NOMO-1 treated with dmso at 0.1 percent for 144 hours (cell line): Measurements from ENCODE around the gene DNAH9.
"Not testable (repeated sequence)": the region's sequence is repeated elsewhere in the genome, so short reads cannot be mapped to it uniquely, and the experiment has no call there.

Experiments used
- DNase-seq: peaks from one replicate; lab custom pipeline; 2025; ENCODE audit not compliant: unreplicated experiment; lab: John Stamatoyannopoulos, UW

The DNAH9 gene

GRCh38 chr17:11954936-11955335 is 356.7 kb downstream of the DNAH9 start:
- no peak for DNase-seq

DNA sequence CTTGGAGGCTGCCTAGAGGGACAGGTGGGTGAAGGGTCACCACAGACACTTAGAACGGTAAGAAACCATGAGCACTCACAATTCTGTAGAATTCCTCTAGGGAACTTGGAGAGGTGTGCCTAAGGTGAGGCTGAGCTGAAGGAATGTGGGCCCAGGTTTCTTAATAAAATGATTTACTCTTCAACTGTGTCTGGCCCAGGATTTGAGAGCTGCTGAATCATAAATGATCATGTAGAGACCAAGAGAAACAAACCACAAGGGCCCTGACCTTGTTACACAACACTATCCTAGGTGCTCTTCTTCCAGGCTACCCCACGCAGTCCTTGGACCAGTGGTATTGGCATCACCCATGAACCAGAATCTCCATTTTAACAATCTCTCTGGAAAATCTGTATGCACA is 371.3 kb downstream of the DNAH9 start:
- no peak for DNase-seq

DNA sequence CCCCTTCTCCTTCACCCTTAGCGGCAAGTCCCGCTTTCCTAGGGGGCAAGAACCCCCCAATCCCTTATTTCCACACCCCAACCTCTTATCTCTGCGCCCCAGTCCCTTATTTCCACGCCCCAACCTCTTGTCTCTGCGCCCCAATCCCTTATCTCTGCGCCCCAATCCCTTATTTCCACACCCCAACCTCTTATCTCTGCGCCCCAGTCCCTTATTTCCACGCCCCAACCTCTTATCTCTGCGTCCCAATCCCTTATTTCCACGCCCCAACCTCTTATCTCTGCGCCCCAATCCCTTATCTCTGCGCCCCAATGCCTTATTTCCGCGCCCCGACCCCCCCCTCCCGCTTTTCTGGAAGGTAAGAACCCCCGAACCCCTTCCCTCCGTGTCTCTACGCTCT is 374.5 kb downstream of the DNAH9 start:
- DNase-seq: not testable (repeated sequence)

GRCh38 chr17:11979795-11980194 is 381.5 kb downstream of the DNAH9 start:
- no peak for DNase-seq

GRCh38 chr17:11980813-11981212 is 382.5 kb downstream of the DNAH9 start:
- no peak for DNase-seq

DNA sequence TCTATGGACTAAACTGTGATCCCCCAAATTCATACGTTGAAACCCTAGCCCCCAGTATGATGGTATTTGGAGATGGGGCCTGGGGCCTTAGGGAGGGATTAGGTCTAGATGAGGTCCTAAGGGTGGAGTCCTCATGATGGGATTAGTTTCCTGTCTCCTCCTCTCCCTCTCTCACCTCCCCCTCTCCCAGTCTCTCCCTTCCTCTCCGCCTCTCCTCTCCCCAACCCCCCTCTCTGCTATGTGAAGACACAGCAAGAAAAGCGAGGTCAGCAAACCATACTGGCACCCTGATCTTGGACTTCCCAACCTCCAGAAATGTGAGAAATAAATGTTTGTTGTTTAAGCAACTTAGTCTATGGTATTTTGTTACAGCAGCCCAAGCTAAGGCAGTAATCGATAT is 383.6 kb downstream of the DNAH9 start:
- DNase-seq: no peak

DNA sequence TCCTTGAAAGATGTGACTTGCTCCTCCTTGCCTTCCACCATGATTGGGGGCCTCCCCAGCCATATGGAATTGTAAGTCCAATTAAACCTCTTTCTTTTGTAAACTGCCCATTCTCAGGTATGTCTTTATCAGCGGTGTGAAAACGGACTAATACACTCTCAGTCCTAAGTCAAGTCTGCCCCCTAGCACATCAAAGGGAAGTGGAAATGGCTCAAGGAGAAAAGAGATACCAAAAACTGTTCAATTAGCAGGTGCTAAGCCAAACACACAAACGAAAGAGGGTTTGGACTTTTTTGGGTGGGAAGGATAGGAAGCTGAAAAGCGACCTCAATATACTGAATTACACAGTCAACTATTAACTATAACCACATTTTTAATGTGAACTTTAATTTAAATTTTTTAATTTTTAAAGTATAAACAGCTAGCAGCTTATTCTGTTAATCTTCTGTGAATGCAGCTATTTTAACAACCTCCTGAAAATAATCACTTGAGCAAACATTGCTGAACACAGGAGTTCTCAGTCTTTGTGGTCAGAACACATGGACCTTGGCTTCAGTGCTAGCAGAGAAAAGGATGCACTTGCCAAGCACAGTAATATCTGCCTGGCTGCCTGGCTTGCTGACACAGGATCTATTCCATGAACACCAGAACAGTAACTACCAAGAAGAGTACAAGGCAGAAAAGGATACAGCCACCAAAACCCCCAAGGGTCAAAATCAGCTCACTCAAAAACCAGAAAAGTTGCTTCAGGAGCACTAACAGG is 388.1 kb downstream of the DNAH9 start:
- DNase-seq: no peak

- no peak for DNase-seq
Observed at GRCh38 chr17:11986942-11987329, 388.7 kb downstream of the DNAH9 start.

DNA sequence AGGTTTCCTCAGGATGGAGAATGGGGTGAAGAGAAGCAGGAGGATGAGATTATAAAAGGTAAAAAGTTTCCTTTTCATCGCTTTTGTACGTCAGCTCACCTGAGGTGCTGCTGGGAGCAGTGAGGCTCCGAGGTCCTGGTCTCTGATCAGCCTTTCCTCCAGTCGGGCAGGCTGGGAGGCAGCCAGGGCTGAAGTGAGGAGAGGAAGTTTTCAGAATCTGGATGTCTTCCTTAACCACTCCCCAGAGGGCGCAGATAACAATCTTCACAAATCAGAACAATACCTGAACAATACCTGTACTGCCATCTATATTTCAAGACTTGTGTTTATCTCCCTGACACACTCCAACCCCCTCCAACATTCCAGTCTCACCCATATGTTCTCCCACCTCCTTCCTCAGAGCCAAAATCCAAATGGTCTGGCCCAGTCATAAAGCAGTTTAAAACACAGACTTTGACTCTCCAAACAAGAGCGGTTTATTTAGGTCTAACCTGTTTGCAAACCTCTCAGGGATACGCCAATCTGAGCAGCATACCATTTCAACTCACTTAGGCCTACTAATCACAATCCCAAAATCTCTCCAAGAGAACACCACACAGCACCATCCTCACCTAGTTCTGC is 392.2 kb downstream of the DNAH9 start:
- no peak for DNase-seq

- DNase-seq: no peak
Observed at GRCh38 chr17:11991461-11991860, 393.2 kb downstream of the DNAH9 start.

DNA sequence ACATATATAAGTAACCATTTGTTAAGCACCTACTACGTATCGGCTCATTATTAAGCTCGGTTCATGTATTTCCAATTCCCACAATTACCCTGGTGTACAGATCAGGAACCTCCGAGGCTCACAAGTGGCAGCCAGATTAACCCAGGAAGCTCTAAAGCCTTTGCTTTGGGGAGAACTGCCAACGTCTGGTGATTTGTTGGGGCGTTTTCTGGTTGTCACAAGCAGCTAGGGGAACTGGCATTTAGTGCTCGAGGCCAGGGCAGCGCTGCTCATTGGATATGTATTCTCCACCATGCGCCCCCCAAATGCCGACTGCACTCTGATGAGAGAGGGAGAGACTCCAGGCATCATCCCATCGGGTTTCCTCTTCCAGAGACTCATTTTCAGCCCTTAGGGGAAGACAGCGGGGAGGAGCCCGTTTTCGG is 398.5 kb downstream of the DNAH9 start:
- peak; percentile 37 for DNase-seq

DNA sequence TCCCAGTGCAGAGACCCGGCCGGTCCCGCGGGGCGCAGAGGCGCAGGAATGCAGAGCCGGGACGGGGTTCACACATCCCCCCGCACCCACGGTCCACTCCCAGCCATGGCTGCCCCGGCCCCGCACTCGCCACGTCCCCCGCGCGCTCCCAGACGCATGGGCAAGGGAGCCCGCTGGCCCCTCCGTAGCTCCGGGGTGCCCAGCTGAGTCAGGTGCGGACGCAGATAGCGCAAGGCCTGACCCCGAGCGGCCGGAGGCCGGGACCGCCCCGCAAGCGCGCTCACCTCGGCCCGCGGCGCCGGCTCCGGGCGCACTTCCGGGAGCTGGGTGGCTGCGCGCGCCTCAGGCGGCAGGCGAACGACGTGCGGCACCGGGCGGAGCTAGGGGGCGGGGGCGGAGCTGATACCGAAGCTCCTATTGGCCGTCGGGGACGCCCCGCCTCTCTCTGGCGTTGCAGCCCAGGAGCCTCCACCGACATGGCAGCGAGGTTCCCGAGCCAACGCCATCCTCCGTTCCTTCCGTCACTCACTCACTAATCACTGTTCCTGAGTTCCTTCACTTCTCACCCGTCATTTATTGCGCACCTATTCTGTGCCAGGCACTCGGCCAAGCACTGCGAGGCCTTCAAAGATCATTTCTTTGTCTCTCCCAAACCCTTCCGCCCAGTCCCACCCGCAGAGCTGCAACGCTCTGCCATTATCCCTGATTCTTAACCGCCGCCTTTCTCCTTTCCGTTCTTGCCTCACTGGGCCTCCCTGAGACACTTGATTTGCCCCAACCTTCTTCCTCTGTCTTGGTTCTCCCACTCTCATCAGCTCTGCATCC is 399.1 kb downstream of the DNAH9 start, which contains the start of gene ZNF18:
ZNF18 (minus strand) TSS at position 329 of the 825 bp plus-strand sequence. CDS start 4,646 bp downstream, outside the sequence.
- peak; percentile 93 for DNase-seq

DNA sequence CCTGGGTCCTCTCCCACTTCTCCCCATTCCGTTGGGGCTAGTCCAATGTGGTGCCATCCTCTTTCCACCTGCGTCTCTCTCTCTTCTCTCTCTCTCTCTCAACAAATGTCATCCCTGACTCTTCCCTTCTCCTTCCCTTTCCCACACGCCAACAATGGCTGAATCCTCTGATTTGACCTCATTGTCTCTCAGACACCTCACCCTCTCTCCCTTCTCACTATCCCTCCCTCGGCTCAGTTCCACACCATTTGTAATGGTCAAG is 399.6 kb downstream of the DNAH9 start:
- no peak for DNase-seq

- DNase-seq: peak; percentile 21
Observed at GRCh38 chr17:11999696-12000095, 401.4 kb downstream of the DNAH9 start.

GRCh38 chr17:12007466-12007865 is 409.2 kb downstream of the DNAH9 start:
- no peak for DNase-seq
